Skeletal muscle tissue (tissue), 4 donors: ENCODE data around the gene NABP2. TPM values are rescaled to one million over a fixed set of nuclear protein-coding genes. Genes with fewer than 3 reads are reported as not detected.
A peak's percentile ranks its signal among the peaks of the same experiment; 100 is the strongest.

ENCODE experiments used
- H3K27ac ChIP-seq: one replicate; pipeline ENCODE4 v1.7.0; 2013; ENCODE audit warnings: mild to moderate bottlenecking, low read depth, low read length, inconsistent platforms
- H3K27me3 ChIP-seq, 3 donors: one replicate each; pipeline ENCODE4 v1.7.0; 2013; ENCODE audit warnings: low read length in 3 of 3; ENCODE audit not compliant: control insufficient read depth in 3 of 3, insufficient read depth in 3 of 3
- H3K36me3 ChIP-seq, 3 donors: one replicate each; pipeline ENCODE4 v1.7.0; 2013; ENCODE audit warnings: low read length in 3 of 3; ENCODE audit not compliant: control insufficient read depth in 3 of 3, insufficient read depth in 3 of 3
- H3K4me1 ChIP-seq, 3 donors: one replicate each; pipeline ENCODE4 v1.7.0; 2013; ENCODE audit warnings: low read length in 3 of 3, mild to moderate bottlenecking in 3 of 3; ENCODE audit not compliant: control insufficient read depth in 3 of 3, insufficient read depth in 3 of 3
- H3K4me3 ChIP-seq, 3 donors: one replicate each; pipeline ENCODE4 v1.7.0; 2013; ENCODE audit warnings: low read length in 3 of 3
- H3K9ac ChIP-seq, 3 donors: one replicate each; pipeline ENCODE4 v1.7.0; 2013; ENCODE audit warnings: low read length in 3 of 3, mild to moderate bottlenecking in 3 of 3, moderate library complexity in 2 of 3, low read depth in 1 of 3
- H3K9me3 ChIP-seq, 3 donors: one replicate each; pipeline ENCODE4 v1.7.0; 2013; ENCODE audit warnings: low read length in 3 of 3; ENCODE audit not compliant: control insufficient read depth in 3 of 3
- total RNA-seq: library from RNA; depleted of rRNA; stranded (reverse); fragments of >200 nt; gene quantifications from one replicate; pipeline ENCODE4 v1.2.3, GENCODE V29; 2014
- donor health status: Osteomylitis.

The NABP2 gene
- total RNA-seq, 1 donor from 2014 or later = 14.1 TPM

GRCh38 chr12:56208006-56208405 lies 16.1 kb upstream of the NABP2 start:
- Histone ChIP-seq H3K27me3 (no peaks in the 10 kb centered on the region), H3K9ac (no peak overlapping the region), H3K9me3 (no peaks in the 10 kb centered on the region), H3K27ac (no peak overlapping the region), H3K36me3 (peaks cover 52 to 57% (median 53%) of the 10 kb centered on the region in 3 donors), H3K4me1 (peaks cover 2 to 8% (median 3%) of the 10 kb centered on the region in 3 donors), H3K4me3 (no peak overlapping the region)

- Histone ChIP-seq H3K36me3 (peaks cover 55 to 57% (median 56%) of the 10 kb centered on the region in 3 donors), H3K27ac (no peak overlapping the region), H3K9me3 (no peaks in the 10 kb centered on the region), H3K27me3 (no peaks in the 10 kb centered on the region), H3K9ac (no peak overlapping the region), H3K4me1 (peaks cover 2 to 8% (median 3%) of the 10 kb centered on the region in 3 donors), H3K4me3 (no peak overlapping the region)
Observed at GRCh38 chr12:56212361-56212760, 11.8 kb upstream of the NABP2 start.

- Histone ChIP-seq H3K36me3 (peaks cover 46 to 51% (median 47%) of the 10 kb centered on the region in 3 donors), H3K9me3 (no peaks in the 10 kb centered on the region), H3K9ac (no peak overlapping the region), H3K27ac (no peak overlapping the region), H3K27me3 (no peaks in the 10 kb centered on the region), H3K4me1 (peaks cover 2 to 8% (median 3%) of the 10 kb centered on the region in 3 donors), H3K4me3 (no peak overlapping the region)
Observed at GRCh38 chr12:56213878-56214277, 10.3 kb upstream of the NABP2 start.

- Histone ChIP-seq H3K4me1 (peaks cover 9 to 16% (median 10%) of the 10 kb centered on the region in 3 donors), H3K27me3 (no peaks in the 10 kb centered on the region), H3K9me3 (no peaks in the 10 kb centered on the region), H3K9ac (no peak overlapping the region), H3K36me3 (peaks cover 31 to 39% (median 37%) of the 10 kb centered on the region in 3 donors), H3K27ac (no peak overlapping the region), H3K4me3 (no peak overlapping the region)
Observed at GRCh38 chr12:56216461-56216860, 7.7 kb upstream of the NABP2 start.

- Histone ChIP-seq H3K4me1 (peaks cover 25 to 44% (median 27%) of the 10 kb centered on the region in 3 donors), H3K36me3 (peaks cover 11 to 15% (median 13%) of the 10 kb centered on the region in 3 donors), H3K9ac (no peak overlapping the region), H3K27me3 (no peaks in the 10 kb centered on the region), H3K9me3 (no peaks in the 10 kb centered on the region), H3K4me3 (no peak overlapping the region), H3K27ac (no peak overlapping the region)
Observed at GRCh38 chr12:56219840-56220239, 4.3 kb upstream of the NABP2 start.

GRCh38 chr12:56220611-56221231 lies 3.4 kb upstream of the NABP2 start:
- H3K36me3 ChIP-seq = peaks cover 6 to 10% (median 8%) of the 10 kb centered on the region in 3 donors
- H3K4me1 ChIP-seq = peaks cover 28 to 52% (median 34%) of the 10 kb centered on the region in 3 donors
- peak overlapping the region; percentile 92 to 98 (median 96) for H3K4me3 ChIP-seq
- H3K9me3 ChIP-seq = no peaks in the 10 kb centered on the region
- peak overlapping the region; percentile 91 to 96 (median 96) for H3K9ac ChIP-seq
- H3K27ac ChIP-seq = peak overlapping the region; percentile 99
- H3K27me3 ChIP-seq = no peaks in the 10 kb centered on the region

- H3K27me3 ChIP-seq = no peaks in the 10 kb centered on the region
- H3K9ac ChIP-seq = peak overlapping the region; percentile 91 to 96 (median 96)
- peak overlapping the region; percentile 99 for H3K27ac ChIP-seq
- peak overlapping the region; percentile 92 to 98 (median 96) for H3K4me3 ChIP-seq
- H3K4me1 ChIP-seq = peaks cover 28 to 52% (median 34%) of the 10 kb centered on the region in 3 donors
- H3K9me3 ChIP-seq = no peaks in the 10 kb centered on the region
- peaks cover 3 to 12% (median 6%) of the 10 kb centered on the region in 3 donors for H3K36me3 ChIP-seq
Observed at GRCh38 chr12:56221232-56221756, 2.8 kb upstream of the NABP2 start.

- Histone ChIP-seq H3K4me1 (peaks cover 28 to 52% (median 34%) of the 10 kb centered on the region in 3 donors), H3K27ac (peak within 1 kb of the TSS; percentile 99), H3K9ac (peak within 1 kb of the TSS; percentile 91 to 96 (median 96)), H3K27me3 (no peaks in the 10 kb centered on the region), H3K4me3 (peak within 1 kb of the TSS; percentile 92 to 98 (median 96)), H3K36me3 (peaks cover 0 to 8% (median 3%) of the 10 kb centered on the region in 3 donors), H3K9me3 (no peaks in the 10 kb centered on the region)
Observed at GRCh38 chr12:56221757-56222530, 2.2 kb upstream of the NABP2 start, which contains the start of gene RNF41. Gene RNF41, minus strand, starts transcription at chr12:56221922. Its CDS starts 7,875 bp downstream, at chr12:56214047.

GRCh38 chr12:56222531-56222895 lies 1.6 kb upstream of the NABP2 start:
- Histone ChIP-seq H3K36me3 (peaks cover 2 to 6% (median 5%) of the 10 kb centered on the region in 3 donors), H3K4me1 (peaks cover 28 to 52% (median 34%) of the 10 kb centered on the region in 3 donors), H3K9me3 (no peaks in the 10 kb centered on the region)

More at GRCh38 chr12:56222531-56222895, 1.6 kb upstream of the NABP2 start:
- Histone ChIP-seq H3K27ac (peak overlapping the region; percentile 99), H3K27me3 (no peaks in the 10 kb centered on the region), H3K4me3 (peak overlapping the region; percentile 92 to 98 (median 96)), H3K9ac (peak overlapping the region; percentile 91 to 96 (median 96))
